IPS-NIHi7 (cell line): ENCODE measurements around the gene TMEM120A.

Experiments used
- DNase-seq: peaks from one replicate; pipeline ENCODE4 v3.0.0; 2012; ENCODE audit warnings: mixed read lengths; ENCODE audit errors: extremely low spot score

TMEM120A gene

DNA sequence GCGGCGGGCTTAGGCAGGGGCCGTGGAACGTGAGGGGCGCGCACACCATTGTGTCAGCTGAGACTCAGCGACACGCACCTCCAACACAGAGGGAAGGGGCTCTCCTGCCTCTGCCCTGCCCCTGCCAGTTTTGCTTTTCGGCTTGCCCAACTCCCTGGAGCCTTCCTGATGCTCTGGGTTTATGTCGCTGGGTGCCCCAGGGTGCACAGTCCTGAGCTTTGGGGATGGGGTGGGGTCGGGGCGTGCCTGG lies 13.3 kb downstream of the TMEM120A start:
- no peak for DNase-seq

DNA sequence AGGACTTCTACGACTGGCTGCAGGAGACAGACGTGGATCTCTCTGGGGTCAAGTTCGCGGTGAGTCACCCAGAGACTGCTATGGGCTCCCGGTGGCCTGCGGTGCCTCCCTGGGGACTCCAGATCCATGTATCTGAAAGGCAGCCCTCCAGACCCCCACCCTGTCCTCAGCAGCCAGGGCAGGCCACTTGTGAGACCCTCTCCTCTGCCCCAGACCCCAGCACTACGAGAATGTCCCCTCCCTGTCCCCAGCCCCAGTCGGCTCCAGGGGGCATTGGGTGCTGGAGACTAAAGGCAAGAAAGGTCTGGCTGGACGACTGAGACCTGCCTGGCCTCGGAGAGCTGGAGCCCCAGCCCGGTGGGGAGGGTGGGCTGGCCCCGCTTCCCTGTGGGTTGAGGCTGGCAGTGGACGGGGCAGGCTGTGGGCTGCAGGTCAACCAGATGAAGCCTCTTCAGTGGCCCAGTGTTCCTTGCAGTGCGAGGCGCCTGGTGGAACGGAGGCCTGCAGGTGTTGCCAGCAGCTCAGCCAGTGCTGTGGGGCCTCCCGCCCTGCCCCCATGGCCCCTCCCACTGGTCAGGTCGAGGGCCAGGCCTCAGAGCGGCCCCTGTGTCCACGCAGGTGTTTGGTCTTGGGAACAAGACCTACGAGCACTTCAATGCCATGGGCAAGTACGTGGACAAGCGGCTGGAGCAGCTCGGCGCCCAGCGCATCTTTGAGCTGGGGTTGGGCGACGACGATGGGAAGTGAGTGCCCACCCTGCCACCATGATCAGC lies 13.8 kb downstream of the TMEM120A start:
- no peak for DNase-seq

DNA sequence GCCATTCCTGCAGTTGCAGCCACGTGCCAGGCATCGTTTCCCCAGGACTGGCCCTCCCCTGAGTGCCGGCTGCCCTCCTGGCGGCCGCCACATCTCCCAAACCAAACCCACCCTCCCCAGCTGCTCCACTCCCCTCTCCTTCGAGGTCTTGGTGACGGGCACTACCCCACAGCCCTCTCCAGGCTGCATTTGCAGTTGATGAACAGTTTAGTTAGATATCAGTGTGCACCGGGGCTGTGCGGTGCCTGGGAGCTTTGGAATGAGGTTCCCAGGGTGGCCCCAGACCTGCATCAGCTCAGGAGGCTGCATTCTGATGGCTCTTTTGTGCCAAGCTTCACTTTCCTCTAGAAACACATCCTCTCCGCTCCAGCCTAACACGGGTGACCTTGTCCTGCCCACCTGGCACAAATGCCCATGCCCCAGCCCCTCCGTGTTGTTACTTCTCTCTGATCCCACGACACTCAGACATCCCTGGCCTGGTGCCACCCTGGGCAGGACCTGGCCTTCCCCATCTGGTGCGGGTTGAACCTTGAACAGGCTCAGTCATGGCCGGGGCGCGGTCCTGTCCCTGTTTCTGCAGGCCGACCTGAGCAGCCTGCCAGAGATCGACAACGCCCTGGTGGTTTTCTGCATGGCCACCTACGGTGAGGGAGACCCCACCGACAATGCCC lies 14.5 kb downstream of the TMEM120A start:
- no peak for DNase-seq

DNA sequence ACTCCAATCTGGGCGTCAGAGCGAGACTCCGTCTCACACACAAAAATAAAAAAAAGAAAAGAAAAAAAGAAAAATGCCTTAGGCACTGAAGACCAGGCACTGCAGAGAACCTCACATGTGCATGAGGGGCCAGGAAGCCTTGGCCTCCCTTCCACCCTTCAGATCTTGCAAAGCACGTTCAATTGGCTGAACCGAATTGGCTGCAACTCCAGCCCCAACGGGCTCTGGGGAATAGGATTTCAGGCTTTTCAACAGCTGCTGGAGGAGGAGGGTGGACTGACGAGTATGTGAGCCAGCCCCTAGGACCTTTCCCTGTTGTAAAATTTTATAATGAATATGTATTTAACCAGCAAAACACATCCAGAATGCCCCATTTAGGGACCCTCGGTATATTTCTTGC lies 16.7 kb downstream of the TMEM120A start:
- no peak for DNase-seq

DNA sequence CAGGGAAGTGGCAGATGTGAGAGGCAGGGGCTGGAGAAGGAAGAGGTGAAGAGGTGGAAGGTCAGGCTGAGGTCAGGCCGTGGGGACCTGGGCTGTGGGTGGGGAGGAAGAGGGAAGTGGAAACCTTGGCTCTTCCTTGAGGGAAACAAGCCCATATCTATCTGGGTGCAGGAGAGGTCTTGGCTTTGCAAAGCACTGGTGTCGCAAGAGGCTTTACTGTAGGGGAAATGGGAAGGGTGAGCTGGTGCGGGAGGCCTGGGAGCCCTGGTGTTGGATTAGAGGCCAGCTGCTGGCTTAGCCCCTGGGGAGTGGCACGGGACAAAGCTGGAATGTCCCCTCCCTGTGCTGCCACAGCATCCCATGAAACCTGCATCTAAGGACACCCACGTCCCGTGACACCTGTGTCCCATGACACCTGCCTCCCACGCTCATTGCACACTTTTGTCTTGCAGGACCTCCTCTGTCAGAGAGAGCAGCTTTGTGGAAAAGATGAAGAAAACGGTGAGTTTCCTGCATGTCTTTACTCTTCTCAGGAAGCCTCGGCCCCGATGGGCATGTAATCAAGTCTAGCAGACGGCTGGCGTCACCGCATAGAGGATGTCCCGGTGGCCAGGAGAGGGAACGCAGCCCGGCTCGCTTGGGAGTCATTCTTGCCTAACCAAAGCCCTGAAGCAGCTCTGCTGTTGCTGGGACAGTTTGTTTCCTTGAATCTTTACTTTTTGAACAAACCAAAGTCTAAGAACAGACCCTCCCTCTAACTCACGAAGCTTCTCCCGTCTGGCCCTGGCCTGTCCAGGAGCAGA lies 22.2 kb downstream of the TMEM120A start:
- peak; percentile 64 for DNase-seq

DNA sequence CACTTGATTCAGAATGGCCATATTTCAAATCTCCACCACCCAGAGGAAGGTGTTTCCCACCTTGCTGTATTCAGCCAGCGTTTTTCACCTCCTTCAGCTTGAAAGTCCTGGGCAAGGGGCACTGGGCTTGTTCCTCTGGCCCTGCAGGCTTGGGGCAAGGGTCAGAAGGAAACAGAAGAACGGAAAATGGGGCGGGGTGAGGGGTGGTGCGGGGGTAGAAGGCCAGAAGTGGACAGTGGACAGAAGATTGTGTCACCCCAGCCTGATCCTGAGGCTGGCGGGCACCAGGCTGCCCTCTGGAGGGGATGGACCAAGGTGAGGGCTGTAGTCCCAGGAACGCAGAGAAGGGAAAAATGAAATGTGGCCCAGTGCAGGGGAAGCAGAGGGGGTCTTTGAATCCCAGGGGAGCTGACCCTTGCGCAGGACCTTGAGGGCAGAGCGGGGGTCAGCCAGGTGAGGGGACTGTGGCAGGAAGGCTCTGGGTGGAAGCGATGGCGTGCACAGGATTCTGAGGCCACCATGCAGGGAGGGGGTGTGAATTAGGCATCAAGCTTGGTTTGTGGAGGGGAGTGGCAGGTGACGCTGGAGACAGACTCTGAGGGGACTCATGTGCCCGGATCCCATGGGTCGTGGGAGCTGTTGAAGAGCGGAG lies 23.0 kb downstream of the TMEM120A start:
- no peak for DNase-seq

DNA sequence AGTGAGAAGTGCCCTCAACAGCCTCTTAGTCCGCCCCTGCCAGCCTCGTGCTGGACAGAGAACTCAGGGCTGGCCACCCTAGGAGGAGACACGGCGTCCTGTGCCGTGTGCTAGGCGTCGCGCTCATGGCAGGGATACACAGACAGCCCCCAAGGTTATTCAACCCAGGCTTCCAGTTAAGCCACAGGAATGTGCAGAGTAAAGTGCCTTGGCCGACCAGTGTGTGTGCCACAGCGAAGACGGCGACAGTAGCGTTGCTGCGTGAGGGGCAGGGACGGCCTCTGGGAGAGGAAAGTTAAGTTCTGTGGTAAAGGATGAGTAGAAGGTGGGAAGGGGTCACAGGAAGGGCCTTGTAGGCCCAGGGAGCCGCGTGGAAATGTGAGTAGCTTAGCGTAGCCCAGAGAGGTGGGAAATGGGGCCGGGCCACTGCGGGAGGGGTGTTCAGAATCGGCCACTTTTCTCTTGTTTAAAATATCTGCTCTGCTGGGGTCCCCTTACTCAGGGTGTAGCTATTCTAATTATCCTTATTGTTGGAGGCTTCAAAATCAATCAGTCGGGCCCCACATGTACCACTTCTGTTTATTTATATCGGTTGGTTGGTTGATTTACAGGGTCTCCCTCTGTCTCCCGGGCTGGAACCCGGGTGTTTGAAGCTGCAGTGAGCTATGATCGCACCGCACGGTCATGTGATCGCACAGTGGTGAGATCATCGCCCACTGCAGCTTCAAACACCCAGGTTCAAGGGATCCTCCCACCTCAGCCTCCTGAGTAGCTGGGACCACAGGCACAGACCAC lies 24.5 kb downstream of the TMEM120A start:
- DNase-seq = no peak

DNA sequence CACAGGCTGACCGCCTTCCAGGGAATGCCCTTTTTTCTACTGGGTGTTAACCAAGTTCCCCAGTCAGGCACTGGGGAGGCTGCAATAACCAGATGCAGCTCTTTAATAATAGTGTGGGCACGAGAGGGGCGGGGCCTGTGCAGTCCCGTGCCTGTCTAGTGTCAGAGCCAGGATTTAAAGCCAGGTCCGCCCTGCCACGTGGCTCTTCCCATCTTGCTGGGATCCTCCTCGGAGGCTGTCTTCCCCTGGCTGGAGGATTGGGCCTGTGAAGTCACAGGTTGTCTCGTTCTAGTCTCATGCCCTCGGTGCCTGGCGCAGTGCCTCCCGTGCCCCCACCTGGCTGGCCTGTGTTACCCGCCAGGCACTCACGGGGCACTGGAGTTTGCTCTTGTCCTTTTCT lies 25.2 kb downstream of the TMEM120A start:
- no peak for DNase-seq

DNA sequence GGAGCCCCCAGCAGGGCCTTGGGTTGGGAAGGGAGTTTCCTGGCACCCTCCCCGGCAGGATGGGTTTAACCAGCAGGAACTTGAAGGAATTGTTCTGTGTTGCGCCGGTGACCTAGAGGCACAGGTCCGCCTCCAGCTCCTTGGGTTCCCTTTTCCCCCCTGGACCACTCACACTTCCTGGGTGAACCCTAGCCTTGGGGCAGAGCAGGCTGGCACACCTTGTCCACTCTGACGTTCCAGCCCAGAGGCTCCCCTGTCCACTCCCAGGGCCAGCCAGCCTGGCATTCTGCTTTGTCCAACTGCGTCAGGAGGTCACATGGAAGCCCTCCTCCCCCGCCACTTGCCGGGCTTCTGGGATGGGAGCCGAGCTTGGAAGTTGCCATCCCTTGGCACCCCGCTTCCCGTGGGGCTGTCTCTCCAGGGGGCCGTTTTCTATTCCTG lies 25.8 kb downstream of the TMEM120A start:
- DNase-seq = no peak

DNA sequence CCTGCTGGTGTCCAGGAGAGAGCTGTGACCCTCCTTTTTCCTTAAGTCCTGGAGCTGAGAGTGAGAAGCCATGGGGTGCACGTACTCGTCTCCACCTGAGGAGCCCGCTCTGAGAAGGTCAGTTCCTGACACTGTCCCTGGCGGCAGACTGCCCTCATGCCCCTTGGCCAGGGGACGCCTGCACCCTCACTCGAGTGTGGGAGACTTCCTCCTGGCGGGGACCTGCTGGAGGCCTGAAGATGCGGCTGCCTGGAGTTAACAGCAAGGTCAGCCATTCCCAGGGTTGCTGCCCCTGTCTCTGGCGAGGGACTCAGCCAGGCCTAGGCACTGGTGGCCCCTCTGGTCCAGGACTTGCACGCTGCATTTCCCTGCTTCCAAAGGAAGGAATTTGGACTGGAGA lies 26.4 kb downstream of the TMEM120A start:
- DNase-seq = no peak

DNA sequence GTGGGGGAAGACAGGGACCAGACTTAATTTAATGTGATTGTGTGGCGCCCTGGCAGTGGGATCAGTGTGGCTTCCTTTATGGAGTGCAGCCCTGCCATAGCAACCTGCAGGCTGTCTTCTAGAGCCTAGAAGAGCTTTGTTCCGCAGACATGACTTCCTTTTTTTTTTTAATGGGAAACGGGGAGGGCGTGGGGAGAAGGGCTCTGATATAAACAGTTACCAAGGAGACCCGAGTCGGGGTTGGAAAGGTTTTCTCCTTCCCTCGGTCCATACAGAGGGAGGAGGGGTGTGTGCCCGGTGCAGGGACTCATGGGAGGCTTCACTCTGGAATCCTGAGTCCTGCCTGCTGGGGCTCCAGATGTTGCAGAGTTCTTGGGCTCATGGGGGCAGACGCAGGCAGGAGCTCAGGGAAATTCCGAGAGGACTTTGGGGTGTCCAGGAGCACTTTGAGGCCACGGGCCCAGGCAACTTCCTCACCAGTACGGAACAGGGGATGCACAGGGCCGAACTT lies 26.9 kb downstream of the TMEM120A start:
- DNase-seq = no peak

DNA sequence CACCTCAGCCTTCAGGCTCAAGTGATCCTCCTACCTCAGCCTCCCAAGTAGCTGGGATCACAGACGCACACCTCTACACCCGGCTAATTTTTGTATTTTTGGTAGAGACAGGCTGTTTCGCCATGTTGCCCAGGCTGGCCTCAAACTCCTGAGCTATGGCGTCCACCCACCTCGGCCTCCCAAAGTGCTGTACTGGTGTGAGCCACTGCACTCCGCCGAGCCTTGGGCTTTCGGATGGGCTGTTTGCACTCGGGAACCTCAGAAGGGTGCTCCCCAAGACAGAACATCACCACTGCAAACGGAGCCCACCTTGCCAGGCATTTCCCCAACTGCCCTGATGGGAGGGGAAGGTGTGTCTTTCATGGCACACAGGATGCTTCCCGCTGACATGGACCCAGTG lies 27.3 kb downstream of the TMEM120A start:
- no peak for DNase-seq

DNA sequence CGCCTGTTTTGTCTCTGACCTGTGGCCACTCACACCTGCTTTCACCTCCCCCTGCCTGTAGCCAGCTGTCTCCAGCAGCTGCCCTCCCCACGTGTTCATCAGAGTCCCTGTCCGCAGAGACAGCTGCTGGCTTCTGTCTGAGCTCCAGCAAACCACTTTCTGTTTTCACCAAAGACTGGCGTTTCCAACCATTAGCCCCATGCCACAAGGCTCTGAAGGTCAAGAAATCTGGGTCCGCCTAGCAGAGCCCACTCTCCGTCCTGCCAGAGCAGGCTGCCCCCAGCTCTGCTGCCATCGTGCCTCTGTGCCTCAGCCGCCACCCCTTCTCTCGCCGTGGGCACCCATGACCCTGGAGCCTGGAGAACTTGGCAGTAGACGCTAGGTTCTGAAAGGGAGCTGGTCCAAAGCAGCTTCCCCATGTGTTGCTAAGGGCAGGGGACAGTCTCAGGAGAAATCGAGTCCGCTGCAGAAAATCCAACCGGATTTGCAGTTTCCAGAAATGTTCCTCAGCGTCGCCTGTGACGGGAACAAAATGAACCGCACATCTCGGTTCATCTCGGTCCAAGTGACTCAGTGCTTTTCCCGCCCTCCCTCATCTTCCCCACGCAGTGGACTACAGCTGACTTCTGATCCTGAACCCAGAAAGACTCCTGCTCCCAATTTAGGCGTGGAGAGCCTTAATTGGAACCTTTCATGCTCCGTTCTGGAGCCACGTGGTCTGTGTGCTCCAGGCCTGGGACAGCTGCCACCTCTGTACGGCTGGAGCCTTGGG lies 28.0 kb downstream of the TMEM120A start:
- DNase-seq = no peak

DNA sequence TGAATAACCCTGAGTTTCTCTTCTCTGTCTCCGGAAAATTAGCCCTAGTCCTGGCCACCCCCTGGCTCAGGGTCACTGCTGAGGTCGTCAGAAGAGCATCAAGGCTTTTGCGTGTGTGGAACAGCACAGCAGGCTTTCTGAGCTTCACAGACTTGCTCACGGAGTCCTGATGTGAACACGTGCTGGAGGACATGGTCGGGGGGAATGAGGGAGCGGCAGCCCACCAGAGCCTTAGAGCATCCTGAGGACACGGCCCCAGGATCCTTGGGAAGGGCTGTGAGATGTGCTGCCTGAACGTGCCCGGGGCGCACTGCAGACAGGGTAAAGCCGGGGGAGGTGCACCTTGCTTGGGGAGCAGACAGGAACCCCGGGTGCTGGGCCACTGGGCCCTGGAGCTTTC lies 28.8 kb downstream of the TMEM120A start:
- no peak for DNase-seq

DNA sequence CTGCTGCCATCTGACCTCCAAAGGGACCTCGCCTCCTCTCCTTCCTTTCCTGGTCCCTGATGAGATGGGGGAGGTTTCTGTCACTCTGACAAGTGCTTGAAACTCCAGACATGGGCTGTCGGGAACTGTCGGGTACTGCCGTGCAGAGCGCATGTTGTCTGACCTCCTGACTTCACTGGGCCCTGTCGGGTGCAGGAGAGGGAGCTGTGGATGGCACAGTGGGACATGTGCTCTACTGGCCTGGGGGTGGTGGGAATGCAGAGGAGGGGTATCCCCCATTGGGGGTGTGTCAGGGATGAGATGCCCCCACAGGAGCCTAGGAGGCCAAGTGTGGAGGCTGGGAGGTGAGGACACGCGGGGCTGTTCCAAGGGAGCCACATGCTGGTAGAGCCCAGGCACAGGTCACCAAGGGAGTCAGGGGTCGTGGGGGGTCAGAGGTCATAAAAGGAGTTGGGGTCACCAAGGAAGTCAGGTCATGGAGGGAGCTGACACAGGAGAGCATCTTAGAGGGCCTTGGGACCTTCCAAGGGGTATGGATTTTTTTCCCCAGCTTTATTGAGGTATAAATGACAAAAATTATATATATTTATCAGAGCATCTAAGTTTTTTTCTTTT lies 30.9 kb downstream of the TMEM120A start:
- no peak for DNase-seq

DNA sequence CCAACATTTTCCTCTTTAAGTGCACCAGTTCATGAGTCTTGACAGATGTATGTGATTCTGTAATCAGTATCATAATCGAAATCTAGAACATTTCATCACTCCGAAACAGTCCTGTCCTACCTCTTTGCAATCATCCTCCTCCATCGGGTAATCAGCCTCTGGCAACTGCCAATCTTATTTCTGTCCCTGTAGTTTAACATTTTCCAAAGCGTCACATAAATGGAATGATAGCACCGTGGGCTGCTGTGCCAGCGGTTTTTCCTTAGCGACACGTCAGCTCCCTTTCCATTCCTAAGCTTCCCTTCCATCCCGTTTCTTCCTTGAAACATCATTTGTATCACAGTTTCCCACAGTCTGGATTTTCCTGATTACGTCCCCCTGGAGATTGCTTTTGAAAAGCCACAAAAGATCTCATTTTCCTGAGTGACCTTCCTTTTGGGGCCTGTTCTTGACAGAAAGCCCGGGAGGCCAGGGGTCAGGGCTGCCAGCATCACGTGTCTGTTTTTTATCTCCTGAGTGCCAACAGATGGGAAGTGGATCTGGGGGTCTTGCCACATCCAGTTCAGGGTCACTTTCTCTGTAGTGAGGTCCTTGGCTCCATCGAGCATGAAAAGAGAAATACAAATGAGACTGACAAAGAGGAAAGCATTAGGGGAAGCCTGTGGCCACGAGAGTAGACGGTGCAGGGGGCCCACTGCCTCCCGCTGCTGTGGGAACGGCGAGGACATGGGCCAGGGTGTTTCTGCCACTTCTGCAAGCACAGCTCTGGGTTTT lies 31.6 kb downstream of the TMEM120A start:
- no peak for DNase-seq

DNA sequence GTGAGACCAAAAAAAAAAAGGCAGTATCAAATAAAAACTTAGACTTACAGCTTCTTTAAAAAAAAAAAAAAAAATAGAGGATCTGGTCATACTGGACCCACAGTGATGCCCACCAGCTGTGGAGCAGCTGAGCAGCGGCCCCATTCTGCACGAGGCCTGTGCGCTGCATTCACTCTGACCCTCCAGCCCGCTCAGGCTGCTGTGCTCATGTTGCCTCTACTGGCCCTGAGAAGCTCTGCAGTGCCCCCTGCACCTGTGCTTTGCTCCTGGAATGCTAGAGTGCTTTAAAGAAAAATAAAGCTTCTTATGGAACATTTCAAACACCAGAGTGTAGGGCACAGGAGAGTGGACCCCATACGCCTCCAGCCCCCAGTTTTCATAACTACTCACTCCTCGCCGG lies 33.2 kb downstream of the TMEM120A start:
- peak; percentile 48 for DNase-seq

DNA sequence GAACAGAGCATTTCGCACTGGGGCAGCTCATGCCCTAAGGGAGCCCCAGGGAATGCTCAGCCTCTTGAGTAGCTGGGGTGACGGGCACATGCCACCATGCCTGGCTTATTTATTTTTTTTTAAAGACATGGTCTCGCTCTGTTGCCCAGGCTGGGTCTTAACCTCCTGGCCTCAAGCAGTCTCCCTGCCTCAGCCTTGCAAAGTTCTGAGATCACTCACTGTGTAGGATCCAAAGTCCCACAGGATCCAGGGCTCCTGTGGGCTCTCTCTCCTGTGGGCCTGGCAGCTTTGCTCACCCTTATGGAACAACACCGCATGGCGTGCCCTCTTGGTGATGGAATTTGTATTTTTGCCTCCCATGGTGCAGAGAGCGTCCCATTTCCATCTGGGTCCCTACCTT lies 34.0 kb downstream of the TMEM120A start:
- no peak for DNase-seq

DNA sequence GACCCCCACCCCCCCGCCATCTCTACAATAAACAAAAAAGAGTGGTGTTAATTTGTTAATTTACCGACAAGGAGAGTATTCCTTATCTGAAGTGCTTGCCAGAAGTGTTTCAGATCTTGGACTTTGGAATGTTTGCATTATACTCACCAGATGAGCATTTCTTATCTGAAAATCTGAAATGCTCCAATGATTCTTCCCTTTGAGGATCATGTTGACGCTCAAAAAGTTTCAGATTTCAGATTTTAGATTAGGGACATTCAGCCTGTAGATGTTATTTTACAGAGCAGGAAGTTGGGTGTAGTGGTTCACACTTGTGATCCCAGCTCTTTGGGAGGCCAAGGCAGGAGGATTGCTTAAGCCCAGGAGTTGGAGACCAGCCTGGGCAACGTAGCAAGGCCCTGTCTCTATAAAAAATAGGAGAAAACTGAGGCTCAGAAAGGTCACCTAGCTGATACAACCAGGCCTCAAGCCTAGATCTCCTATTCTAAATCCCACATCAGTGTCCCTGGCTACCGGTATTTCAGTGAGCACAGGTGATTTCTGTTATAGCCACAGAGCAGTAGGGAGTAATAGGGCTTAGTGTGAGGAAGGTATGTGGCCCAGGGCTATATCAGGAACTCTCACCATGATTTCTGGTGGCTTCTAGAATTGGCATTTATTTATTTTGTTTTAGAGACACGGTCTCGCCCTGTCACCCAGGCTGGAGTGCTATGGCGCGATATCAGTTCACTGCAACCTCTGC lies 35.4 kb downstream of the TMEM120A start:
- DNase-seq = no peak
